Hepatocyte (in vitro differentiated cells): Measurements from ENCODE around the gene PKNOX2.

Experiments used
- EZH2 ChIP-seq: fragments of 200-600 bp; sonication (generic); IDR thresholded peaks from 2 replicates; pipeline ENCODE4 v1.6.1; 2016; ENCODE audit warnings: antibody characterized with exemption, mild to moderate bottlenecking, borderline replicate concordance
- EZH2phosphoT487 ChIP-seq: fragments of 200-600 bp; sonication (generic); IDR thresholded peaks from one replicate; pipeline ENCODE4 v1.6.1; 2018; ENCODE audit warnings: antibody characterized with exemption, mild to moderate bottlenecking, low read depth, moderate library complexity; ENCODE audit not compliant: unreplicated experiment, severe bottlenecking
- TF ChIP-seq, protein P1 (sequence below): fragments of 200-600 bp; sonication (generic); IDR thresholded peaks from 2 replicates; pipeline ENCODE4 v1.5.1; 2016; ENCODE audit warnings: antibody characterized with exemption, mild to moderate bottlenecking; ENCODE audit not compliant: poor library complexity

DNA sequence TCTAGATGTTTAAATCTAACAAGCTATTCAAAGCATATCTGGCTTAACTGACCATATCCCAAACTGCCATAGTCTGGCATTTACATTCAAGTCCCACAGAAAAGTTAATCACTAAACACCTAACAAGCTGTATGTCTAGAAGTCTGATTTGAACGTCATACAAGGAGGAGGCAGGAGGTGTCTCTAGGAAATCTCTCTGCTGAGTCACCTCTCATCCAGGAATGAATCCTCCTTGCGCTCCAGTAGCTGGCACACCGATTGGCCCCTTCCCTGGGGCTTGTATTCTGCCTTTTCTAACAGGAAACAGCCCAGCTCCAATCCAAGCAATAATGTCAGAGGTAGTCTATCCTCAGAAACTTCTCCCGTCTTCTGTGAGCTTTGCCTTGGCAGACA, 299.7 kb downstream of the PKNOX2 start:
- TF ChIP-seq, protein P1, sequence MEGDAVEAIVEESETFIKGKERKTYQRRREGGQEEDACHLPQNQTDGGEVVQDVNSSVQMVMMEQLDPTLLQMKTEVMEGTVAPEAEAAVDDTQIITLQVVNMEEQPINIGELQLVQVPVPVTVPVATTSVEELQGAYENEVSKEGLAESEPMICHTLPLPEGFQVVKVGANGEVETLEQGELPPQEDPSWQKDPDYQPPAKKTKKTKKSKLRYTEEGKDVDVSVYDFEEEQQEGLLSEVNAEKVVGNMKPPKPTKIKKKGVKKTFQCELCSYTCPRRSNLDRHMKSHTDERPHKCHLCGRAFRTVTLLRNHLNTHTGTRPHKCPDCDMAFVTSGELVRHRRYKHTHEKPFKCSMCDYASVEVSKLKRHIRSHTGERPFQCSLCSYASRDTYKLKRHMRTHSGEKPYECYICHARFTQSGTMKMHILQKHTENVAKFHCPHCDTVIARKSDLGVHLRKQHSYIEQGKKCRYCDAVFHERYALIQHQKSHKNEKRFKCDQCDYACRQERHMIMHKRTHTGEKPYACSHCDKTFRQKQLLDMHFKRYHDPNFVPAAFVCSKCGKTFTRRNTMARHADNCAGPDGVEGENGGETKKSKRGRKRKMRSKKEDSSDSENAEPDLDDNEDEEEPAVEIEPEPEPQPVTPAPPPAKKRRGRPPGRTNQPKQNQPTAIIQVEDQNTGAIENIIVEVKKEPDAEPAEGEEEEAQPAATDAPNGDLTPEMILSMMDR, result no peak
- TF ChIP-seq EZH2, result no peak
- no peak for TF ChIP-seq EZH2phosphoT487
